Activated CD4-positive, alpha-beta memory T cell treated with anti-CD3 and anti-CD28 coated beads, Interleukin-2, amount 10 ng/mL, durations not matched to agents 7 days and 5 days (primary cell): ENCODE data around the gene PDCD5. TPM values are rescaled to one million over a fixed set of nuclear protein-coding genes. Genes with fewer than 3 reads are reported as not detected.
A peak's percentile ranks its signal among the peaks of the same experiment; 100 is the strongest.
"Not testable (repeated sequence)": the region's sequence is repeated elsewhere in the genome, so short reads cannot be mapped to it uniquely, and the experiment has no call there.

Source experiments
- CTCF ChIA-PET: fragments of 350-600 bp; sonication (Branson Sonifier 250); formaldehyde crosslinking; loops from one replicate; lab custom pipeline; 2021; ENCODE audit warnings: antibody characterized with exemption, inconsistent platforms; lab: Charles Lee
- POLR2A ChIA-PET: fragments of 350-600 bp; sonication (Branson Sonifier 250); formaldehyde crosslinking; loops from one replicate; lab custom pipeline; 2021; ENCODE audit warnings: antibody characterized with exemption; lab: Charles Lee
- DNase-seq: peaks from one replicate; pipeline ENCODE4 v3.0.0-alpha.2; 2020
- H3K27ac Mint-ChIP-seq: one replicate; pipeline ENCODE4 v1.8.0; 2021; ENCODE audit warnings: mild to moderate bottlenecking, mixed read lengths
- H3K27me3 Mint-ChIP-seq: one replicate; pipeline ENCODE4 v1.8.0; 2021; ENCODE audit warnings: mixed read lengths
- H3K36me3 Mint-ChIP-seq: one replicate; pipeline ENCODE4 v1.8.0; 2021; ENCODE audit warnings: low read depth, mixed read lengths
- H3K4me1 Mint-ChIP-seq: one replicate; pipeline ENCODE4 v1.8.0; 2021; ENCODE audit warnings: mixed read lengths
- H3K4me3 Mint-ChIP-seq: one replicate; pipeline ENCODE4 v1.8.0; 2021; ENCODE audit warnings: mild to moderate bottlenecking, mixed read lengths
- H3K9me3 Mint-ChIP-seq: one replicate; pipeline ENCODE4 v1.8.0; 2021; ENCODE audit warnings: mixed read lengths
- total RNA-seq, 2 experiments: library from RNA; stranded (reverse); gene quantifications; one replicate each; pipeline ENCODE4 v1.2.3, GENCODE V29; 2021

The PDCD5 gene
- total RNA-seq, 2 experiments from 2014 or later = 121 to 129 TPM

- no peak for DNase-seq
- Mint-ChIP-seq H3K27me3 (peaks cover 4% of the 10 kb centered on the region), H3K27ac (no peak overlapping the region), H3K4me1 (no peaks in the 10 kb centered on the region), H3K4me3 (no peak overlapping the region), H3K9me3 (no peaks in the 10 kb centered on the region), H3K36me3 (no peaks in the 10 kb centered on the region)
- ChIA-PET POLR2A (no interaction called here), CTCF (no interaction called here)
Observed at GRCh38 chr19:32563761-32564160, 17.2 kb upstream of the PDCD5 start.

- Mint-ChIP-seq H3K36me3 (no peaks in the 10 kb centered on the region), H3K9me3 (no peaks in the 10 kb centered on the region), H3K4me3 (no peak overlapping the region), H3K4me1 (peaks cover 3% of the 10 kb centered on the region), H3K27ac (no peak overlapping the region), H3K27me3 (peaks cover 5% of the 10 kb centered on the region)
- POLR2A ChIA-PET = no interaction called here
- CTCF ChIA-PET = no interaction called here
- no peak for DNase-seq
Observed at GRCh38 chr19:32566246-32566830, 14.7 kb upstream of the PDCD5 start.

- H3K9me3 Mint-ChIP-seq = peaks cover 2% of the 10 kb centered on the region
- no peak overlapping the region for H3K4me3 Mint-ChIP-seq
- CTCF ChIA-PET = interaction anchor here (0.5 kb wide), 1 partner anchor 16 kb away, joined by 3 read pairs; no protein-coding TSS in a partner anchor
- POLR2A ChIA-PET = no interaction called here
- no peaks in the 10 kb centered on the region for H3K36me3 Mint-ChIP-seq
- DNase-seq = no peak
- H3K27me3 Mint-ChIP-seq = peaks cover 5% of the 10 kb centered on the region
- peaks cover 3% of the 10 kb centered on the region for H3K4me1 Mint-ChIP-seq
- H3K27ac Mint-ChIP-seq = no peak overlapping the region
Observed at GRCh38 chr19:32567486-32567885, 13.5 kb upstream of the PDCD5 start.

GRCh38 chr19:32570081-32570785, 10.8 kb upstream of the PDCD5 start:
- no peak overlapping the region for H3K27ac Mint-ChIP-seq
- H3K4me1 Mint-ChIP-seq = peaks cover 8% of the 10 kb centered on the region
- H3K4me3 Mint-ChIP-seq = no peak overlapping the region
- ChIA-PET CTCF (interaction anchor here (0.6 to 1.2 kb wide), 4 partner anchors 11 to 279 kb away, joined by 3 to 9 read pairs (median 4); partner anchors contain the start of gene PDCD5), POLR2A (no interaction called here)
- peaks cover 3% of the 10 kb centered on the region for H3K9me3 Mint-ChIP-seq
- H3K27me3 Mint-ChIP-seq = peaks cover 9% of the 10 kb centered on the region
- peak; percentile 57 for DNase-seq
- no peaks in the 10 kb centered on the region for H3K36me3 Mint-ChIP-seq

DNA sequence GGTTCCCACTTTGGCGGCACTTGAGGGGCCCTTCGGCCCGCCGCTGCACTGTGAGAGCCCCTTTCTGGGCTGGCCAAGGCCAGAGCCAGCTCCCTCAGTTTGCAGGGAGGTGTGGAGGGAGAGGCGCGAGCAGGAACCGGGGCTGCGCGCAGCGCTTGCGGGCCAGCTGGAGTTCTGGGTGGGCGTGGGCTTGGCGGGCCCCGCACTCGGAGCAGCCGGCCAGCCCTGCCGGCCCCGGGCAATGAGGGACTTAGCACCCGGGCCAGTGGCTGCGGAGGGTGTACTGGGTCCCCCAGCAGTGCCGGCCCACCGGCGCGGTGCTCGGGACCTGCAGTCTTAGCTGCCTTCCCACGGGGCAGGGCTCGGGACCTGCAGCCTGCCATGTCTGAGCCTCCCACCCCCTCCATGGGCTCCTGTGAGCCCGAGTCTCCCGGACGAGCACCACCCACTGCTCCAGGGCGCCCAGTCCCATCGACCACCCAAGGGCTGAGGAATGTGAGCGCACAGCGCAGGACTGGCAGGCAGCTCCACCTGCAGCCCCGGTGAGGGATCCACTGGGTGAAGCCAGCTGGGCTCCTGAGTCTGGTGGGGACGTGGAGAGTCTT, 9.4 kb upstream of the PDCD5 start:
- H3K4me3 Mint-ChIP-seq, DNase-seq, H3K27ac Mint-ChIP-seq, CTCF ChIA-PET, H3K9me3 Mint-ChIP-seq, H3K36me3 Mint-ChIP-seq, H3K27me3 Mint-ChIP-seq, H3K4me1 Mint-ChIP-seq: not testable (repeated sequence)
- POLR2A ChIA-PET = interaction anchor here (1.6 kb wide), 1 partner anchor 9 kb away, joined by 8 read pairs; the partner anchor contains the start of gene PDCD5

DNA sequence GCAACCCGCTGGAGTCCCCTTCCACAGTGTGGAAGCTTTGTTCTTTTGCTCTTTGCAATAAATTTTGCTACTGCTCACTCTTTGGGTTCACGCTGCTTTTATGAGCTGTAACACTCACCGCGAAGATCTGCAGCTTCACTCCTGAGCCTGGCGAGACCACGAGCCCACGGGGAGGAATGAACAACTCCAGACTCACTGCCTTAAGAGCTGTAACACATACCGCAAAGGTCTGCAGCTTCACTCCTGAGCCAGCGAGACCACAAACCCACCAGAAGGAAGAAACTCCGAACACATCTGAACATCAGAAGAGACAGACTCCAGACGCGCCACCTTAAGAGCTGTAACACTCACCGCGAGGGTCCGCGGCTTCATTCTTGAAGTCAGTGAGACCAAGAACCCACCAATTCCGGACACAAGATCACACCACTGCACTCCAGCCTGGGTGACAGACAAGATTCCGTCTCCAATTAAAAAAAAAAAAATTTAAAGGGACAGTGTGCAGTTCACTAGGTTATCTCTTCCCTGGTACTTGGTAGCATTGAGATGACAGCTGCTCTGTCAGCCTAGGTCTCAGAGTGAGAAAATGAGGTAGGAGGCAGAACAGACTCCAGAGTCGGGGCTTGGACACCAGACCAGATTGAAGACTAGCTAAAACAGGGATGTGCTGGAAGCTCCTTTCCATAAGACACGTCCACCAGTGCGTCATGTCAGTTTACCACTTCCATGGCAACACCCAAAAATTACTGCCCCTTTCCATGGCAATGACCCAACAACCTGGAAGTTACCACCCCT, 8.1 kb upstream of the PDCD5 start:
- ChIA-PET POLR2A (interaction anchor here (1.6 kb wide), 1 partner anchor 8 kb away, joined by 8 read pairs; the partner anchor contains the start of gene PDCD5), CTCF (interaction anchor here (1.3 kb wide), 1 partner anchor 108 kb away, joined by 5 read pairs; no protein-coding TSS in a partner anchor)
- not testable (repeated sequence) for H3K27ac Mint-ChIP-seq, DNase-seq, H3K36me3 Mint-ChIP-seq, H3K9me3 Mint-ChIP-seq, H3K4me1 Mint-ChIP-seq
- Mint-ChIP-seq H3K4me3 (peak overlapping the region; percentile 60), H3K27me3 (peaks cover 13% of the 10 kb centered on the region)

GRCh38 chr19:32573492-32573794, 7.5 kb upstream of the PDCD5 start:
- POLR2A ChIA-PET = interaction anchor here (1.6 kb wide), 1 partner anchor 7 kb away, joined by 8 read pairs; the partner anchor contains the start of gene PDCD5
- DNase-seq = no peak
- Mint-ChIP-seq H3K9me3 (peaks cover 3% of the 10 kb centered on the region), H3K36me3 (no peaks in the 10 kb centered on the region), H3K4me1 (peaks cover 8% of the 10 kb centered on the region), H3K4me3 (no peak overlapping the region), H3K27ac (no peak overlapping the region), H3K27me3 (peaks cover 13% of the 10 kb centered on the region)
- CTCF ChIA-PET = interaction anchor here (1.3 kb wide), 1 partner anchor 108 kb away, joined by 5 read pairs; no protein-coding TSS in a partner anchor

DNA sequence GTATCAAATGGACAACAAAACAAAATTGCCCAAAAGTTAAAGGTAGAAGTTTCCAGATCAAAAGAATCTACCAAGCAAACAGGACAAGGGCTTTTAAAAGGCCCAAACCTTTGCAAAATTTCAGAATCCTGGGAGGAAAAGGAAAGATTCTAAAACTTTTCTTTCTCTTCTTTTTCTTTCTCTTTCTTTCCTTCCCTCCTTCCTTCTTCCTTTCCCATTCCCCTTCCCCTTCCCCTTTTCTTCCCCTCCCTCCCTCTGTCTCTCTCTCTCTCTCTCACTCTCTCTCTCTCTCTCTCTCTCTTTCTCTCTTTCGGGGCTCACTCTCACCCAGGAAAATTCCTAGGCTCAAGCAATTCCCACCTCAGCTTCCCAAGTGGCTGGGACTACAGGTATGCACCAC, 4.2 kb upstream of the PDCD5 start:
- Mint-ChIP-seq H3K27me3 (peaks cover 9% of the 10 kb centered on the region), H3K27ac (no peak overlapping the region), H3K4me1 (peaks cover 10% of the 10 kb centered on the region), H3K9me3 (peaks cover 3% of the 10 kb centered on the region), H3K36me3 (no peaks in the 10 kb centered on the region), H3K4me3 (no peak overlapping the region)
- CTCF ChIA-PET = no interaction called here
- no peak for DNase-seq
- POLR2A ChIA-PET = no interaction called here

DNA sequence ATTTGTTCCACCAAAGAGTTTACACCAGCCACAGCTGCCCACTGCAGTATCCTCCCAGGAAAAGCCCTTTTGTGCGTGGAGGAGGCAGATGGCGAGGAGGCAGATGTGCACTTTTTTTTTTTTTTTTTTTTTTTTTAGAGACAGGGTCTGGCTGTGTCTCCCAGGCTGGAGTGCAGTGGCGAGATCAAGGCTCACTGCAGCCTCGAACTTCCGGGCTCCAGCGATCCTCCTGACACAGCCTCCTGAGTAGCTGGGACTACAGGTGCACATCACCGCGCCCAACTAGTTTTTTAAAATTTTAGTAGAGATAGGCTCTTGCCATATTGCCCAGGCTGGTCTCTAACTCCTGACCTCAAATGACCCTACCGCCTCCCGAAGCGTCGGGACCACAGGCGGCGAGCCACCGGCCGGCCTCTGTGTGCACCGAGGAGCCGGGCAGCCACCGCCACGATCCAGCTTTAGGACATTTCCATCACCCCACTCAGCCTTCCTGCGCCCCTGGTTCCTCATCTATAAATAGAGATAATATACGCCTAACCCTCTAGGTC, 563 bp upstream of the PDCD5 start:
- Mint-ChIP-seq H3K4me1 (peaks cover 27% of the 10 kb centered on the region), H3K9me3 (no peaks in the 10 kb centered on the region), H3K27ac (peak overlapping the region; percentile 79), H3K36me3 (peaks cover 24% of the 10 kb centered on the region), H3K27me3 (peaks cover 5% of the 10 kb centered on the region), H3K4me3 (peak overlapping the region; percentile 91)
- ChIA-PET POLR2A (interaction anchor here (0.6 to 2.6 kb wide), 10 partner anchors 8 to 699 kb away, joined by 3 to 11 read pairs (median 5); partner anchors contain the start of genes DPY19L3, NUDT19, RGS9BP and ZNF507), CTCF (interaction anchor here (0.6 to 1.1 kb wide), 3 partner anchors 10 to 1898 kb away, joined by 3 to 4 read pairs (median 3); partner anchors contain the start of gene NUDT19)
- no peak for DNase-seq

GRCh38 chr19:32581705-32582179, 752 bp downstream of the PDCD5 start:
- ChIA-PET POLR2A (interaction anchor here (1.2 to 2.6 kb wide), 9 partner anchors 9 to 236 kb away, joined by 3 to 11 read pairs (median 5); partner anchors contain the start of genes DPY19L3, NUDT19, RGS9BP and ZNF507), CTCF (interaction anchor here (0.6 to 1.1 kb wide), 3 partner anchors 11 to 561 kb away, joined by 3 to 4 read pairs (median 3); no protein-coding TSS in a partner anchor)
- no peak for DNase-seq

DNA sequence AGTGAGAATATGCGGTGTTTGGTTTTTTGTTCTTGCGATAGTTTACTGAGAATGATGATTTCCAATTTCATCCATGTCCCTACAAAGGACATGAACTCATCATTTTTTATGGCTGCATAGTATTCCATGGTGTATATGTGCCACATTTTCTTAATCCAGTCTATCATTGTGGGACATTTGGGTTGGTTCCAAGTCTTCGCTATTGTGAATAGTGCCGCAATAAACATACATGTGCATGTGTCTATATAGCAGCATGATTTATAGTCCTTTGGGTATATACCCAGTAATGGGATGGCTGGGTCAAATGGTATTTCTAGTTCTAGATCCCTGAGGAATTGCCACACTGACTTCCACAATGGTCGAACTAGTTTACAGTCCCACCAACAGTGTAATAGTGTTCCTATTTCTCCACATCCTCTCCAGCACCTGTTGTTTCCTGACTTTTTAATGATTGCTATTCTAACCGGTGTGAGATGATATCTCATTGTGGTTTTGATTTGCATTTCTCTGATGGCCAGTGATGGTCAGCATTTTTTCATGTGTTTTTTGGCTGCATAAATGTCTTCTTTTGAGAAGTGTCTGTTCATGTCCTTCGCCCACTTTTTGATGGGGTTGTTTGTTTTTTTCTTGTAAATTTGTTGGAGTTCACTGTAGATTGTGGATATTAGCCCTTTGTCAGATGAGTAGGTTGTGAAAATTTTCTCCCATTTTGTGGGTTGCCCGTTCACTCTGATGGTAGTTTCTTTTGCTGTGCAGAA, 6.9 kb downstream of the PDCD5 start:
- CTCF ChIA-PET, H3K27ac Mint-ChIP-seq, H3K27me3 Mint-ChIP-seq, H3K4me3 Mint-ChIP-seq, POLR2A ChIA-PET, DNase-seq, H3K9me3 Mint-ChIP-seq: not testable (repeated sequence)
- H3K4me1 Mint-ChIP-seq = peaks cover 25% of the 10 kb centered on the region
- peaks cover 62% of the 10 kb centered on the region for H3K36me3 Mint-ChIP-seq

More at GRCh38 chr19:32581705-32582179, 752 bp downstream of the PDCD5 start:
- H3K9me3 Mint-ChIP-seq = no peaks in the 10 kb centered on the region
- H3K4me1 Mint-ChIP-seq = peaks cover 36% of the 10 kb centered on the region
- H3K27ac Mint-ChIP-seq = peak overlapping the region; percentile 71
- H3K4me3 Mint-ChIP-seq = peak overlapping the region; percentile 88
- H3K36me3 Mint-ChIP-seq = peaks cover 37% of the 10 kb centered on the region
- peaks cover 5% of the 10 kb centered on the region for H3K27me3 Mint-ChIP-seq
